PC-3 (cell line): ENCODE results near the gene PCNX3.

Experiments
- EZH2 ChIP-seq: fragments of 300-600 bp; sonication (generic); IDR thresholded peaks from one replicate; pipeline ENCODE4 v1.6.1; 2017; ENCODE audit warnings: antibody characterized with exemption, mild to moderate bottlenecking, low read length; ENCODE audit not compliant: unreplicated experiment
- EZH2phosphoT487 ChIP-seq: fragments of 300-600 bp; sonication (generic); IDR thresholded peaks from 2 replicates; pipeline ENCODE4 v1.6.1; 2018; ENCODE audit warnings: mild to moderate bottlenecking, antibody characterized with exemption, low read length, borderline replicate concordance
- TF ChIP-seq, protein P1 (sequence below): fragments of 300-600 bp; sonication (generic); conservative IDR thresholded peaks from 2 replicates; pipeline ENCODE4 v1.5.1; 2017; ENCODE audit warnings: antibody characterized with exemption, low read depth, mild to moderate bottlenecking, low read length

GRCh38 chr11:65617136-65617850, 1.7 kb downstream of the PCNX3 start:
- TF ChIP-seq, protein P1, sequence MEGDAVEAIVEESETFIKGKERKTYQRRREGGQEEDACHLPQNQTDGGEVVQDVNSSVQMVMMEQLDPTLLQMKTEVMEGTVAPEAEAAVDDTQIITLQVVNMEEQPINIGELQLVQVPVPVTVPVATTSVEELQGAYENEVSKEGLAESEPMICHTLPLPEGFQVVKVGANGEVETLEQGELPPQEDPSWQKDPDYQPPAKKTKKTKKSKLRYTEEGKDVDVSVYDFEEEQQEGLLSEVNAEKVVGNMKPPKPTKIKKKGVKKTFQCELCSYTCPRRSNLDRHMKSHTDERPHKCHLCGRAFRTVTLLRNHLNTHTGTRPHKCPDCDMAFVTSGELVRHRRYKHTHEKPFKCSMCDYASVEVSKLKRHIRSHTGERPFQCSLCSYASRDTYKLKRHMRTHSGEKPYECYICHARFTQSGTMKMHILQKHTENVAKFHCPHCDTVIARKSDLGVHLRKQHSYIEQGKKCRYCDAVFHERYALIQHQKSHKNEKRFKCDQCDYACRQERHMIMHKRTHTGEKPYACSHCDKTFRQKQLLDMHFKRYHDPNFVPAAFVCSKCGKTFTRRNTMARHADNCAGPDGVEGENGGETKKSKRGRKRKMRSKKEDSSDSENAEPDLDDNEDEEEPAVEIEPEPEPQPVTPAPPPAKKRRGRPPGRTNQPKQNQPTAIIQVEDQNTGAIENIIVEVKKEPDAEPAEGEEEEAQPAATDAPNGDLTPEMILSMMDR = no peak
- TF ChIP-seq EZH2phosphoT487 (no peak), EZH2 (no peak)
